NT2/D1 (cell line): ENCODE results near the gene AKAP9.

Experiments used
- YY1 ChIP-seq: IDR thresholded peaks from 2 replicates; pipeline ENCODE4 v1.6.1; 2011; ENCODE audit not compliant: insufficient read length, insufficient read depth
- ZNF274 ChIP-seq: IDR thresholded peaks from 2 replicates; pipeline ENCODE4 v1.6.1; 2011; ENCODE audit warnings: mild to moderate bottlenecking, low read depth, low read length

DNA sequence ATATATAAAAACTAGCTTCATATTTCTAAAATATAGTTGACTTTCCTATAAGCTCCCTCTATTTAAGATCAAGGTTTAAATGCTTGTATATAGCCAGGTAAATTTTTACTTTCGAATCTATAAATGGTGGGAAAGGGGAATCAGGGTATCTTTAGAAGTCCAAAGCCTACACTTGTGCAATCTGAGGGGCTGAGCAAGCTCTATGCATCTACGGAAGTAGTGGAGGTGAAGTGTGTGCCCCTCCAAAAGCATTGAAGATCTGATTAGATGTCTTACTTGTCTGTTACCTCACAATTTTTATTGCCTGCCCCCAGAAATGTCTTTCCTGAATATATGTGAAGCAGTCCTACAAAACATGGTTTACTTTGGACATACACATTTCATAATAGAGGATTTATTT, 1.6 kb downstream of the AKAP9 start:
- TF ChIP-seq ZNF274 (no peak), YY1 (no peak)
